HG03175 (cell line): ENCODE results near the gene MED13L.

Experiments used
- ATAC-seq: cut with Tn5 transposase; IDR thresholded peaks from one replicate; pipeline ENCODE4 v1.9.1; 2021; ENCODE audit warnings: mild to moderate bottlenecking, moderate library complexity; ENCODE audit not compliant: unreplicated experiment

The MED13L gene

DNA sequence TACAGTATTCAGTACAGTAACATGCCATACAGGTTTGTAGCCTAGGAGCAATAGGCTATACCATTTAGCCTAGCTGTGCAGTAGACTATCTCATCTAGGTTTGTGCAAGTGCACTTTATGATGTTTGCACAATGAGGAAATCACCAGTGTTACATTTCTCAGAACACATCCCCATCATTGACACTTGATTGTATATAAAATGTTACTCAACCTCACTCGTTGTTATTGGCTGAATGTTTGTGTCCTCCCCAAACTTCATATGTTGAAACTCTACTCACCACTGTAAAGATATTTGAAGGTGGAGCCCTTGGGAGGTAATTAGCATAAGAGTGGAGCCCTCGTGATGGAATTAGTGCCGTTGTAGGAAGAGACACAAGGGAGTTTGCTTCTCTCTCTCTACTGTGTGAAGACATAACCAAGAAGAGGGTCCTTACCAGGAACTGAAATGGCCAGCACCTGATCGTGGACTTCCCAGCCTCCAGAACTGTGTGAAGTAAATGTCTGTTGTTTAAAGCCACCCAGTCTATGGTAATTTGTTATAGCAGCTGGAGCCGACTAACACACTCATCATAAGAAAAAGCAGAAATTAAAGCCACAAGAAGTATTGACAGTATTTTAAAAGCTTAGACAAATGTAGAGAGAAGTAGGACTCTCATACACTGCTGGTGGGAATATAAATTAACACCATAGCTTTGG is 3.2 kb upstream of the MED13L start:
- ATAC-seq: no peak

DNA sequence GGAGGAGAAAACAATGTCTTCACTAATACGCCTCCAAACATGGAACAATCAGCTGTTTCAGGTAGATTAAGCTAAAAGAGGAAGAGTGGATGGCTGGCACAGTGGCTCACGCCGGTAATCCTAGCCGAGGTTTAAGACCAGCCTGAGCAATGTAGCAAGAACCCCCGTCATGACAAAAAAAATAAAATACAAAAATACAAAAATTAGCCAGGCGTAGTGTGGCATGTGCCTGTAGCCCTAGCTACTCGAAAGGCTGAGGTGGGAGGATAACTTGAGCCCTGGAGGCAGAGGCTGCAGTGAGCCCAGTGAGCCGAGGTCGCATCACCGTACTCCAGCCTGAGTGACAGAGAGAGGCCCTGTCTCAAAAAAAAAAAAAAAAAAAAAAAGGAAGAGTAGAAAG is 1.2 kb upstream of the MED13L start:
- no peak for ATAC-seq

DNA sequence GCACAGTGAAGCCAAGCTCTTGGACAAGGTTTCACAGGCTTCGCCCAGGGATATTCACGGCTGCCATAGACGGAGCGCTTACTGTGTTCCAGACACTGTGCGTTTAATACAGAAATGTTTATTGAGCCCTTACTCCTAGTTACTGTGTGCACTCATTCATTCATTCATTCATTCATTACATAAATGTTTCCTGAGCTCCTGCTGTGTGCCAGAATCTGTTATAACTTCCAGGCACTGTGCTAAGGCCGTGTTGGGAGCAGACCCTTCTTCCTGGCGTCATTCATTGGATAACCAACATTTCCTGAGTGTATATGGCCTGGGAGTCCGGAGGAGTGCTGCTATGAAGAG is 760 bp upstream of the MED13L start:
- ATAC-seq: no peak

GRCh38 chr12:116276652-116277466 is 634 bp downstream of the MED13L start:
- peak; percentile 55 for ATAC-seq

- ATAC-seq: no peak
Observed at GRCh38 chr12:116274551-116275375, 2.7 kb downstream of the MED13L start.

DNA sequence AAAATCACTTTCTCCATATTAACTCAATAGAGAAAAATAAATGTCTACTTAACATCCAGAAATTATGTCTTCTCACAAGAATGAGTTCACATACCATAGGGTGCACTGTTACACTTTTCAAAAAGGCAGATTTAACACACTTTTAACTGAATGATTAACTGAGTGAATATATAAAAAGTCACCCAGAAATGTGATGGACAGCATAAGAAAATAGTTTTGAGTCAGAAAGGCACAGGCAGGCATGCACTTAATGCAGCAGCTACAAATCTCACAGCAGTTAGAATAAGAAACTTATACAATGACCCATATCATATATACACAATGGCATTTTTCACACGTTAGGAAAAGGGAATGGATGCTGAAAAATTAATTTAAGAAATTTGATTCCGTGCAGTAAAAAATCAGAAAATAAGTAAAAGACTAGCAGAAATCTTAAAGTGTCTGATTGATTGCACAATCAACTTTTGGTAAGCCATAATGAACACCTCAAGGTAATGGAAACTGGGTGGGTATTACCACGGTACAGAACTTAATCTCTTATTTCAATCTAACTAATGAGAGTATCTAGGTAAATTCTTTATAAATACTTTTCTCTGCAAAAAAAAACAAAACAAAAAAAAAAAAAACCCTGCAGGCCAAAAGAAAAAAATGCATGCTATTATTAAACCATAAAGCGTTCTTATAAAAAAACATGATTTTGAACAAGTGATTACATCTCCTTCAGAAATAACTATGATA is 3.5 kb downstream of the MED13L start:
- ATAC-seq: no peak

DNA sequence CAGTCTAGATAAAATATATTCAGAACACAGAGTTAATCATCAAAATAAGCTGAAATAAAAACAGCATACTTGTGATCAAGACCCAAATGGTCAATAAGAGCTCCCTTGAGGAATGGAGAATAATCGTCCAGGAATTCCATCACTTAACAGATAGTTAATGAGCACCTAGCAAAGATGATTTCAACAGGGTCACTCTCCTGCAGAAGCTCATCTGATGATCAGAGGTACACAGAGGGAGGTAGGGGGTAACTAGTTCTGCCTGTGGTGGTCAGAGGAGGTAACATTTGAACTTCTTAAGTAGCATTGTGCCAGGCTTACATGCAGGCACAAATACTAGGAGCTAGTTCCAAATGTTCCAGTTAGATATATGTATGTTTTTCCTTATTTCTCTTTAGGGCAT is 9.5 kb downstream of the MED13L start:
- ATAC-seq: no peak

DNA sequence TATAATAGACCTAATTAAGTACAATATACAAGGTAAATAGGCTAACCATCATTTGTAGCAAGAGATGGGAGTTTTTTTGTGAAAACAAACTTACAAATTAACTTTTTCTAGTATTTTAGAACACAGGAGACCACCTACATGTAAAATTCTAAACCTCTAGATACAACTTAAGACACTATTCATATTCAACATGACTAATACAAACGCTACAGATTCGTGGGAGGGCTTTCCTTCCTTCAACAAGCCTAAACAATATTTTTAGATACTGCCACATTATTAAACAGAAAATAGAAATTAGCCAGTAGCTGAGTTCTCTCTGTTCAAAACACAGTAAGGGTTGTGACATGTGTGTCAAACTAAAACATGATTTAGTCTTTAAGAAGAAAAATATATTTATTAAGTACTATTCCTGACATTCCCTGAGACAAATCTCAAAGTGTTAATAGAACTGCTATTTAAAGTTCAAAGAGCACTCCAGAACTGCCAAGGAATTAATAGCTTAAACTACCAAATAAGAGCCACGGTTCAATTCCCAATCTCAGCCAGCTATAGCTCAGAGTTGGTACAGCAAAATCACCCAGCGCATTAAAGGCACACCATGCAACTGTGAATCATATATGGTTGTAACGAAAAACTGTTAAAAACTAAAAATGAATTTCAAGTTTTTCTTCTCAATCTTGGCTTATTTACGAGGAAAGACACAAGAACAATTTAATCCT is 10.7 kb downstream of the MED13L start:
- ATAC-seq: no peak

DNA sequence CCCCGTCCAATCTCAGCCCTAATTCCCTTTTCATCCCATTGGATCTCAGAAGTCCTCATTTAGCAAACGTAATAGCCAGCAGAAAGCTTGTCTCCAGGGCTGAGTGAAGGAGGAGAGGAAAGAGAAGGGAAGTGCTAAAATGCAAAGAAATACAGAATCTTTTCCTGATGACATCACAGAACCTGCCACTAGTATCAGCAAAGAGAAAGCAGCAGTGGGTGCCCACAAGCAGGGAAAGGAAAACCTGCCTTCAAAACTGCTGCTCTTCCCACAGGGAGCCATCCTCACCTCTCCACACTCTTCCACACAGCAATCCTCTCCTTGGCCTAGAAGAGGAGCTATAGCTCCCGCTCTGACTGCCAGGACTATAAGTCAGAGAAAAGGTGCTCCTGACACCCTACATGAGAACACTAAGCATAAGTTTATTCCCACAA is 11.3 kb downstream of the MED13L start:
- no peak for ATAC-seq

- no peak for ATAC-seq
Observed at GRCh38 chr12:116265351-116266147, 11.9 kb downstream of the MED13L start.

GRCh38 chr12:116264525-116265070 is 12.9 kb downstream of the MED13L start:
- ATAC-seq: no peak

GRCh38 chr12:116263844-116264243 is 13.6 kb downstream of the MED13L start:
- no peak for ATAC-seq

- ATAC-seq: no peak
Observed at GRCh38 chr12:116263431-116263830, 14.1 kb downstream of the MED13L start.

DNA sequence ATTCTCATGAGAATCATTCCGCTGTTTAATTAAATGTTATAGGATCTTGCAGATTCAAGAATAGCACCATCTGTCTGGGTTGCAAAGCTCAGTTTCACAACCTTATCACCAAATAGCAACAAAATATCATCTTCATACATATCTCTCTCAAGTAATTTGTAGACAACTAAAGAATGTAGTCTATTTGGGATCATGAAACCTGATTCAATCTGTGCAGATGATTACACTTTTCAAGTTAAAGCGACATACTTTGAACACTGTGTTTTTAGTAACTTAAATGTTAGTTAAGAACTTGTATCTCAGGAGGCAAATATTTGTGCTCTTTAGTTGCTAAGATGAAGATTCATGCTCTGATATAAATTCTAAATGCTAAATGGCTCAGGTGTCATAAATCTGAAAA is 14.8 kb downstream of the MED13L start:
- no peak for ATAC-seq

DNA sequence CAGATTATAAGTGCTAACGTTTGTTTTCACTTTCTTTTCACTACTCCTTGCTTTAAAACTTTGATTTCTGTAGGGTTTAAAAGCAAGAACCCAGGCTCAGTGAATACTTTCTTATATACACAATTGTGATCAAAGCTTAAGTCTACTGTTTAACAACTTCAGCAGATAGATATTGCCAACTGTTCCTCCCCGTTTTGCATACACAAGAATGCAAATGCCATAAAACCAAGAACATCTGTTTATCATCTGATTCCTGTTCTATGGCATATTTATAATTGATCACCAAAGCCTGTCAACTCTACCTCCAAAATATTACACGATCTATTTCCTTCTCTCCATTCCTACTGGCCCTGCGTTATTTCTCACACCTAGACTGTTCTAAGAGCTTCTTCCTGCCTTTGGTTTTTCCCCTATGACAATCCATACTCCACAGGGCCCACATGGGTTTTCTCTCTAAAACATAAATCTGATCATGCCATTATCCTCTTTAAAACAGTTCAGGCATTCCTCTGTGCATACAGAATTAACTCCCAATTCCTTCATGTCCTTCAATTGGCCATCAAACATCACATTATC is 15.9 kb downstream of the MED13L start:
- ATAC-seq: no peak

GRCh38 chr12:116259800-116260577 is 17.5 kb downstream of the MED13L start:
- no peak for ATAC-seq

- no peak for ATAC-seq
Observed at GRCh38 chr12:116257826-116258225, 19.7 kb downstream of the MED13L start.

DNA sequence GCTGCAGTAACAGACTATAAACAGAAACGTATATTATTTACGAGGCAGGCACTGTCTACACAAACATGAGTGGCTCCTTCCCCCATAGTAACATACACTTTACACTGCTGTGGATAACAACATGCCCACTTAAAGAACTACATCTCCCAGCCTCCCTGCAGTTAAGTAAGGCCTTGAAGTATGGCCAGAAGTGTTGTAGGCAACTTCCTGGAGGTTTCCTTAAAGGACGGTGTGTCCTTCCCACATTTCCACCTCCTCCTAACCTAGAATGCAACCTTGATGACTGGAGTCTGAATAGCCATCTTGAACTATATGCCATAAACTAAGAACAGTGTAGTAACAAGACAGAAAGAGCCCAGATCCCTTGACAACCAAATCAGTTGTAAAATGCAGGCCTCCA is 20.3 kb downstream of the MED13L start:
- ATAC-seq: no peak
